Measurements from ENCODE around the gene IL27RA. TPM values are rescaled to one million over a fixed set of nuclear protein-coding genes. Genes with fewer than 3 reads are reported as not detected.

The IL27RA gene
- total RNA-seq, 2 experiments from 2014 or later, result 66.5 to 70.3 TPM

GRCh38 chr19:14089662-14090508 is 58.3 kb downstream of the IL27RA start:
- DNase-seq, result peak; percentile 41
- ChIA-PET POLR2A (interaction anchor here (1.0 kb wide), 1 partner anchor 47 kb away, joined by 3 read pairs; no protein-coding TSS in a partner anchor), CTCF (interaction anchor here (1.0 kb wide), 1 partner anchor 228 kb away, joined by 3 read pairs; no protein-coding TSS in a partner anchor)
- H3K4me1 Mint-ChIP-seq, result peaks cover 30% of the 10 kb centered on the region
- H3K27ac Mint-ChIP-seq, result peak overlapping the region; percentile 76
- H3K36me3 Mint-ChIP-seq (ENCODE audit: low read depth), result peaks cover 30% of the 10 kb centered on the region
- no peaks in the 10 kb centered on the region for H3K27me3 Mint-ChIP-seq
- H3K9me3 Mint-ChIP-seq, result peaks cover 9% of the 10 kb centered on the region
- peak overlapping the region; percentile 80 for H3K4me3 Mint-ChIP-seq

- peak within 1 kb of the TSS; percentile 98 for H3K27ac Mint-ChIP-seq
- peaks cover 9% of the 10 kb centered on the region for H3K9me3 Mint-ChIP-seq
Measured at GRCh38 chr19:14090509-14091080, 59.0 kb downstream of the IL27RA start, which contains the start of gene SAMD1. TSS of gene SAMD1 (minus strand) at chr19:14090751.

GRCh38 chr19:14091081-14091812 is 59.7 kb downstream of the IL27RA start:
- Mint-ChIP-seq H3K4me1 (peaks cover 30% of the 10 kb centered on the region), H3K9me3 (peaks cover 9% of the 10 kb centered on the region), H3K27me3 (no peaks in the 10 kb centered on the region), H3K36me3 (ENCODE audit: low read depth) (peaks cover 30% of the 10 kb centered on the region), H3K4me3 (peak overlapping the region; percentile 95), H3K27ac (peak overlapping the region; percentile 98)
- ChIA-PET CTCF (interaction anchor here (0.8 to 1.7 kb wide), 4 partner anchors 21 to 211 kb away, joined by 3 to 4 read pairs (median 3); partner anchors contain the start of gene ASF1B), POLR2A (interaction anchor here (0.5 kb wide), 1 partner anchor 1359 kb away, joined by 5 read pairs; no protein-coding TSS in a partner anchor)
- DNase-seq, result peak; percentile 51

More at GRCh38 chr19:14090509-14091080, 59.0 kb downstream of the IL27RA start, which contains the start of gene SAMD1:
- Mint-ChIP-seq H3K27me3 (no peaks in the 10 kb centered on the region), H3K4me3 (peak within 1 kb of the TSS; percentile 95), H3K4me1 (peaks cover 30% of the 10 kb centered on the region), H3K36me3 (ENCODE audit: low read depth) (peaks cover 30% of the 10 kb centered on the region)
- peak; percentile 88 for DNase-seq
- CTCF ChIA-PET, result interaction anchor here (1.0 to 1.7 kb wide), 3 partner anchors 25 to 228 kb away, joined by 3 to 4 read pairs (median 3); partner anchors contain the start of gene ASF1B
- POLR2A ChIA-PET, result interaction anchor here (1.0 kb wide), 1 partner anchor 46 kb away, joined by 3 read pairs; no protein-coding TSS in a partner anchor

- H3K27me3 Mint-ChIP-seq, result no peaks in the 10 kb centered on the region
- CTCF ChIA-PET, result interaction anchor here (0.8 to 1.7 kb wide), 4 partner anchors 20 to 211 kb away, joined by 3 to 4 read pairs (median 3); partner anchors contain the start of gene ASF1B
- DNase-seq, result peak; percentile 65
- POLR2A ChIA-PET, result interaction anchor here (0.5 kb wide), 1 partner anchor 1360 kb away, joined by 5 read pairs; no protein-coding TSS in a partner anchor
- H3K4me1 Mint-ChIP-seq, result peaks cover 30% of the 10 kb centered on the region
- peaks cover 9% of the 10 kb centered on the region for H3K9me3 Mint-ChIP-seq
- peak overlapping the region; percentile 95 for H3K4me3 Mint-ChIP-seq
- peak overlapping the region; percentile 98 for H3K27ac Mint-ChIP-seq
- peaks cover 34% of the 10 kb centered on the region for H3K36me3 Mint-ChIP-seq (ENCODE audit: low read depth)
Measured at GRCh38 chr19:14091813-14092462, 60.4 kb downstream of the IL27RA start.

- peaks cover 24% of the 10 kb centered on the region for H3K4me1 Mint-ChIP-seq
- H3K9me3 Mint-ChIP-seq, result peaks cover 9% of the 10 kb centered on the region
Measured at GRCh38 chr19:14093117-14093823, 61.7 kb downstream of the IL27RA start.

GRCh38 chr19:14094854-14095253 is 63.3 kb downstream of the IL27RA start:
- Mint-ChIP-seq H3K9me3 (peaks cover 9% of the 10 kb centered on the region), H3K27ac (no peak overlapping the region), H3K4me3 (no peak overlapping the region), H3K36me3 (ENCODE audit: low read depth) (peaks cover 25% of the 10 kb centered on the region), H3K27me3 (no peaks in the 10 kb centered on the region), H3K4me1 (peaks cover 14% of the 10 kb centered on the region)
- ChIA-PET CTCF (interaction anchor here (0.8 to 2.3 kb wide), 4 partner anchors 18 to 113 kb away, joined by 3 to 11 read pairs (median 5); partner anchors contain the start of genes ASF1B and MISP3), POLR2A (no interaction called here)
- DNase-seq, result no peak

More at GRCh38 chr19:14093117-14093823, 61.7 kb downstream of the IL27RA start:
- no peak for DNase-seq
- Mint-ChIP-seq H3K4me3 (peak overlapping the region; percentile 45), H3K27ac (peak overlapping the region; percentile 61), H3K27me3 (no peaks in the 10 kb centered on the region), H3K36me3 (ENCODE audit: low read depth) (peaks cover 34% of the 10 kb centered on the region)
- POLR2A ChIA-PET, result interaction anchor here (0.5 kb wide), 1 partner anchor 123 kb away, joined by 4 read pairs; no protein-coding TSS in a partner anchor
- CTCF ChIA-PET, result interaction anchor here (1.8 to 2.3 kb wide), 2 partner anchors 20 to 43 kb away, joined by 6 to 11 read pairs; partner anchors contain the start of gene ASF1B

GRCh38 chr19:14096272-14096992 is 64.9 kb downstream of the IL27RA start:
- no peak overlapping the region for H3K27ac Mint-ChIP-seq
- H3K4me3 Mint-ChIP-seq, result no peak overlapping the region
- DNase-seq, result no peak
- no peaks in the 10 kb centered on the region for H3K27me3 Mint-ChIP-seq
- CTCF ChIA-PET, result interaction anchor here (0.6 to 1.3 kb wide), 2 partner anchors 11 to 34 kb away, joined by 3 read pairs; no protein-coding TSS in a partner anchor
- H3K9me3 Mint-ChIP-seq, result peaks cover 9% of the 10 kb centered on the region
- POLR2A ChIA-PET, result no interaction called here
- peaks cover 29% of the 10 kb centered on the region for H3K36me3 Mint-ChIP-seq (ENCODE audit: low read depth)
- peaks cover 14% of the 10 kb centered on the region for H3K4me1 Mint-ChIP-seq

GRCh38 chr19:14097532-14098151 is 66.1 kb downstream of the IL27RA start:
- peaks cover 9% of the 10 kb centered on the region for H3K9me3 Mint-ChIP-seq
- no peak overlapping the region for H3K27ac Mint-ChIP-seq
- H3K27me3 Mint-ChIP-seq, result no peaks in the 10 kb centered on the region
- H3K36me3 Mint-ChIP-seq (ENCODE audit: low read depth), result peaks cover 23% of the 10 kb centered on the region
- POLR2A ChIA-PET, result no interaction called here
- DNase-seq, result no peak
- CTCF ChIA-PET, result no interaction called here
- no peak overlapping the region for H3K4me3 Mint-ChIP-seq
- peaks cover 8% of the 10 kb centered on the region for H3K4me1 Mint-ChIP-seq

GRCh38 chr19:14101003-14101545 is 69.5 kb downstream of the IL27RA start:
- Mint-ChIP-seq H3K9me3 (no peaks in the 10 kb centered on the region), H3K4me3 (no peak overlapping the region), H3K36me3 (ENCODE audit: low read depth) (peaks cover 22% of the 10 kb centered on the region), H3K27me3 (no peaks in the 10 kb centered on the region), H3K27ac (no peak overlapping the region), H3K4me1 (peaks cover 3% of the 10 kb centered on the region)
- DNase-seq, result no peak
- CTCF ChIA-PET, result interaction anchor here (1.5 to 3.4 kb wide), 2 partner anchors 36 to 220 kb away, joined by 3 to 11 read pairs; partner anchors contain the start of gene ASF1B
- POLR2A ChIA-PET, result no interaction called here

GRCh38 chr19:14102102-14102696 is 70.6 kb downstream of the IL27RA start:
- H3K4me3 Mint-ChIP-seq, result no peak overlapping the region
- H3K36me3 Mint-ChIP-seq (ENCODE audit: low read depth), result peaks cover 15% of the 10 kb centered on the region
- H3K27ac Mint-ChIP-seq, result no peak overlapping the region
- H3K9me3 Mint-ChIP-seq, result no peaks in the 10 kb centered on the region
- ChIA-PET POLR2A (no interaction called here), CTCF (interaction anchor here (1.1 to 3.4 kb wide), 4 partner anchors 12 to 221 kb away, joined by 3 to 11 read pairs (median 4); partner anchors contain the start of gene ASF1B)
- no peaks in the 10 kb centered on the region for H3K27me3 Mint-ChIP-seq
- peaks cover 3% of the 10 kb centered on the region for H3K4me1 Mint-ChIP-seq
- DNase-seq, result no peak
